ENCODE measurements around the gene ABI3. TPM values are rescaled to one million over a fixed set of nuclear protein-coding genes. Genes with fewer than 3 reads are reported as not detected.

ABI3 gene
- total and polyA plus RNA-seq, 9 of the 15 experiments (the other 6 are each of a cell fraction or from before 2014, with no cell fraction given): not detected

DNA sequence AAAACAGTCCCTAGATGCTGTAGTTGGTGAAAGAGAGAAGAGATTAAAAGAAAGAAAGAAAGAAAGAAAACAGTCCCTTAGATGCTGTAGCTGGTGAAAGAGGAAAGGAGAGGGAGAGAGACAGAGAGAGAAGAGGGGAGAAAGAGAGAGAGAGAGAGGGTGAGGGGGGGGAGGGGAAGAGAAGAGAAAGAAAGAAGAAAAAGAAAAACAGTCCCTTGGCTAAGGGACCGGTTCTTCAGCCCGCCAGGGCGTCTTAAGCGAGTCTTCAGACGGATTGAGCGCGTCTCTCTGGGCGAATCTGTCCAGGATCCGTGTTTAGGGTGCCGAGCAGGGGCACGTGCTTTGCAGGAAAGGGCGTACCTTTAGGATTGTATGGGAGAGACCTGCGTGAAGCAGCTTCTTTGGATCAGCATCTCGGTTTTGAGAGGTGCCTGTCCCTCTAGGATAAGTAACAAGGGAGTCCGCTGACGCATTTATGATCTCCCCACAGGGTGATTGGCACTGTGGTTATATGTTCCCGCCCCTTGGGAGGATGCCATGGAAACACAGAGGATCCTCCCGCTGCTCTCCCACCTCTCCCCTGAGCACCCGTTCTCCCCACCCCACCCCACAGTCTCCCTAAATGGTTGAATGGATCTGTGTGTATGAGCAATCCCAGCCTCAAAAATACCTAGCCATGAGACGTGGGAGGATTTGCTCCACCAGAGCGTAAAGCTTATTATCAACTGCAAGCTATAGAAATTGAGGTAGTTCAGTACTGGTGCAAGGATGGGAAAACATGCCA lies 16.8 kb upstream of the ABI3 start (continued):
- TF ChIP-seq, protein P1, sequence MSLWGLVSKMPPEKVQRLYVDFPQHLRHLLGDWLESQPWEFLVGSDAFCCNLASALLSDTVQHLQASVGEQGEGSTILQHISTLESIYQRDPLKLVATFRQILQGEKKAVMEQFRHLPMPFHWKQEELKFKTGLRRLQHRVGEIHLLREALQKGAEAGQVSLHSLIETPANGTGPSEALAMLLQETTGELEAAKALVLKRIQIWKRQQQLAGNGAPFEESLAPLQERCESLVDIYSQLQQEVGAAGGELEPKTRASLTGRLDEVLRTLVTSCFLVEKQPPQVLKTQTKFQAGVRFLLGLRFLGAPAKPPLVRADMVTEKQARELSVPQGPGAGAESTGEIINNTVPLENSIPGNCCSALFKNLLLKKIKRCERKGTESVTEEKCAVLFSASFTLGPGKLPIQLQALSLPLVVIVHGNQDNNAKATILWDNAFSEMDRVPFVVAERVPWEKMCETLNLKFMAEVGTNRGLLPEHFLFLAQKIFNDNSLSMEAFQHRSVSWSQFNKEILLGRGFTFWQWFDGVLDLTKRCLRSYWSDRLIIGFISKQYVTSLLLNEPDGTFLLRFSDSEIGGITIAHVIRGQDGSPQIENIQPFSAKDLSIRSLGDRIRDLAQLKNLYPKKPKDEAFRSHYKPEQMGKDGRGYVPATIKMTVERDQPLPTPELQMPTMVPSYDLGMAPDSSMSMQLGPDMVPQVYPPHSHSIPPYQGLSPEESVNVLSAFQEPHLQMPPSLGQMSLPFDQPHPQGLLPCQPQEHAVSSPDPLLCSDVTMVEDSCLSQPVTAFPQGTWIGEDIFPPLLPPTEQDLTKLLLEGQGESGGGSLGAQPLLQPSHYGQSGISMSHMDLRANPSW (CRISPR knock-in tag; IDR thresholded peaks at IDR 0.05): no peak
- TF ChIP-seq ETV6 (IDR thresholded peaks at IDR 0.05; ENCODE audit: borderline replicate concordance in 1 of 2, low read depth in 2 of 2, low read length in 1 of 2) (no peak), ETV6 (CRISPR knock-in tag; IDR thresholded peaks at IDR 0.05; ENCODE audit: borderline replicate concordance) (no peak), EGR1 (conservative IDR thresholded peaks at IDR 0.05) (no peak), EZH2 (IDR thresholded peaks at IDR 0.05; ENCODE audit: borderline replicate concordance, low read depth, low read length) (no peak), ZNF408 (CRISPR knock-in tag; IDR thresholded peaks at IDR 0.05; ENCODE audit: low read depth) (no peak), FOXJ2 (tag; IDR thresholded peaks at IDR 0.05) (no peak), ZNF668 (CRISPR knock-in tag; IDR thresholded peaks at IDR 0.05) (no peak), GABPB1 (CRISPR knock-in tag; IDR thresholded peaks at IDR 0.05) (no peak), HIVEP1 (CRISPR knock-in tag; IDR thresholded peaks at IDR 0.05) (no peak), YY1 (IDR thresholded peaks at IDR 0.05; ENCODE audit: borderline replicate concordance in 1 of 3, control insufficient read depth in 1 of 3, extremely low read depth in 1 of 3, insufficient read depth in 3 of 3, insufficient read length in 1 of 3, insufficient replicate concordance in 2 of 3, low read depth in 1 of 3, low read length in 2 of 3) (no peak), NEUROD1 (IDR thresholded peaks at IDR 0.05; ENCODE audit: borderline replicate concordance, low read depth, low read length, partially characterized antibody) (no peak), KDM5B (IDR thresholded peaks at IDR 0.05; ENCODE audit: insufficient replicate concordance, low read depth, low read length) (peak; percentile 39), CBX5 (IDR thresholded peaks at IDR 0.05; ENCODE audit: borderline replicate concordance, low read depth) (no peak), SAFB2 (IDR thresholded peaks at IDR 0.05; ENCODE audit: borderline replicate concordance, low read depth, low read length, severe bottlenecking) (no peak), ARID2 (IDR thresholded peaks at IDR 0.05) (peak; percentile 64; the same call in 1 of the 2 replicates)
- TF ChIP-seq, protein P2, sequence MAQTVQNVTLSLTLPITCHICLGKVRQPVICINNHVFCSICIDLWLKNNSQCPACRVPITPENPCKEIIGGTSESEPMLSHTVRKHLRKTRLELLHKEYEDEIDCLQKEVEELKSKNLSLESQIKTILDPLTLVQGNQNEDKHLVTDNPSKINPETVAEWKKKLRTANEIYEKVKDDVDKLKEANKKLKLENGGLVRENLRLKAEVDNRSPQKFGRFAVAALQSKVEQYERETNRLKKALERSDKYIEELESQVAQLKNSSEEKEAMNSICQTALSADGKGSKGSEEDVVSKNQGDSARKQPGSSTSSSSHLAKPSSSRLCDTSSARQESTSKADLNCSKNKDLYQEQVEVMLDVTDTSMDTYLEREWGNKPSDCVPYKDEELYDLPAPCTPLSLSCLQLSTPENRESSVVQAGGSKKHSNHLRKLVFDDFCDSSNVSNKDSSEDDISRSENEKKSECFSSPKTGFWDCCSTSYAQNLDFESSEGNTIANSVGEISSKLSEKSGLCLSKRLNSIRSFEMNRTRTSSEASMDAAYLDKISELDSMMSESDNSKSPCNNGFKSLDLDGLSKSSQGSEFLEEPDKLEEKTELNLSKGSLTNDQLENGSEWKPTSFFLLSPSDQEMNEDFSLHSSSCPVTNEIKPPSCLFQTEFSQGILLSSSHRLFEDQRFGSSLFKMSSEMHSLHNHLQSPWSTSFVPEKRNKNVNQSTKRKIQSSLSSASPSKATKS (CRISPR knock-in tag; IDR thresholded peaks at IDR 0.05): no peak
- TF ChIP-seq, protein P3, sequence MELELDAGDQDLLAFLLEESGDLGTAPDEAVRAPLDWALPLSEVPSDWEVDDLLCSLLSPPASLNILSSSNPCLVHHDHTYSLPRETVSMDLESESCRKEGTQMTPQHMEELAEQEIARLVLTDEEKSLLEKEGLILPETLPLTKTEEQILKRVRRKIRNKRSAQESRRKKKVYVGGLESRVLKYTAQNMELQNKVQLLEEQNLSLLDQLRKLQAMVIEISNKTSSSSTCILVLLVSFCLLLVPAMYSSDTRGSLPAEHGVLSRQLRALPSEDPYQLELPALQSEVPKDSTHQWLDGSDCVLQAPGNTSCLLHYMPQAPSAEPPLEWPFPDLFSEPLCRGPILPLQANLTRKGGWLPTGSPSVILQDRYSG (tag; conservative IDR thresholded peaks at IDR 0.05; ENCODE audit: low read depth): no peak

All from K562 (cell line).